Stomach (tissue), 9 donors: ENCODE measurements around the gene BPIFB6. TPM values are rescaled to one million over a fixed set of nuclear protein-coding genes. Genes with fewer than 3 reads are reported as not detected.

Experiments
- DNase-seq, 2 donors: peaks; one replicate each; pipeline versions ENCODE4 v3.0.0 to v3.0.0-alpha.2; 2013 to 2019
- H3K27ac ChIP-seq, 5 donors: fragments of 200-600 bp in 4 of 5; sonication (generic) in 4 of 5; one replicate each; pipeline ENCODE4 v1.5.1; 2013 to 2019; ENCODE audit warnings: mild to moderate bottlenecking in 1 of 5, moderate library complexity in 1 of 5
- H3K27me3 ChIP-seq, 3 donors: fragments of 200-600 bp; sonication (generic); one replicate each; pipeline ENCODE4 v1.5.1; 2017 to 2019; ENCODE audit warnings: mixed run types in 1 of 3
- H3K36me3 ChIP-seq, 4 donors: fragments of 200-600 bp; sonication (generic); 1 replicate in 3 of 4; 2 replicates in 1 of 4; pipeline ENCODE4 v1.5.1; 2016 to 2019
- H3K4me1 ChIP-seq, 4 donors: fragments of 200-600 bp; sonication (generic); one replicate each; pipeline ENCODE4 v1.5.1; 2016 to 2019
- H3K4me3 ChIP-seq, 4 donors: fragments of 200-600 bp; sonication (generic) in 3 of 4; one replicate each; pipeline ENCODE4 v1.5.1; 2016 to 2019; ENCODE audit warnings: mild to moderate bottlenecking in 1 of 4
- H3K9me3 ChIP-seq, 4 donors: fragments of 200-600 bp; sonication (generic); one replicate each; pipeline ENCODE4 v1.5.1; 2016 to 2019
- CTCF ChIP-seq, 7 experiments: fragments of 450-650 bp in 4 of 7; fragments of 200-600 bp in 3 of 7; sonication (generic) in 3 of 7; IDR thresholded peaks; one replicate each; pipeline ENCODE4 v1.5.1; 2016 to 2019; ENCODE audit warnings: antibody characterized with exemption in 7 of 7, control low read depth in 2 of 7, mild to moderate bottlenecking in 1 of 7
- EP300 ChIP-seq: sonication (generic); formaldehyde crosslinking; IDR thresholded peaks from one replicate; pipeline ENCODE4 v1.6.1; 2017; ENCODE audit warnings: antibody characterized with exemption
- POLR2A ChIP-seq, 4 donors: fragments of 450-650 bp; IDR thresholded peaks; one replicate each; pipeline ENCODE4 v1.6.1; 2016; ENCODE audit warnings: antibody characterized with exemption in 4 of 4, control low read depth in 2 of 4, mild to moderate bottlenecking in 1 of 4, moderate library complexity in 1 of 4
- POLR2AphosphoS5 ChIP-seq, 3 donors: sonication (generic); formaldehyde crosslinking; IDR thresholded peaks; one replicate each; pipeline ENCODE4 v1.6.1; 2016; ENCODE audit warnings: antibody characterized with exemption in 3 of 3
- WGBS, 5 donors: extraction: QIAGEN DNeasy Blood & Tissue Kit in 3 of 5; methylation state at CpG; one replicate each; pipeline versions ENCODE4 v1.1.5 to v1.1.7; 2013 to 2018; 5-methylcytosine and 5-hydroxymethylcytosine counted together
- intact Hi-C: fragments of 100-400 bp; cut with DNase I; formaldehyde crosslinking; loops from one replicate; pipeline ENCODE4 v1.15.1; 2023; ENCODE audit warnings: low total_unique reads
- polyA plus RNA-seq, 3 donors: library from polyadenylated mRNA; stranded (reverse); fragments of 200-250 nt; gene quantifications; one replicate each; pipeline ENCODE4 v1.2.3, GENCODE V29; 2013
- total RNA-seq, 5 donors: library from RNA; depleted of rRNA; stranded (reverse); fragments of >200 nt; gene quantifications; one replicate each; pipeline versions ENCODE4 v1.1.0 to v1.2.3, GENCODE V29; 2014 to 2016
- donor health status: healthy with polysubstance abuse.
- donor health status: Bipolar disorder and iron deficiency.
- donor health status: healthy.

The BPIFB6 gene
- total and polyA plus RNA-seq, 8 donors, result not detected

DNA sequence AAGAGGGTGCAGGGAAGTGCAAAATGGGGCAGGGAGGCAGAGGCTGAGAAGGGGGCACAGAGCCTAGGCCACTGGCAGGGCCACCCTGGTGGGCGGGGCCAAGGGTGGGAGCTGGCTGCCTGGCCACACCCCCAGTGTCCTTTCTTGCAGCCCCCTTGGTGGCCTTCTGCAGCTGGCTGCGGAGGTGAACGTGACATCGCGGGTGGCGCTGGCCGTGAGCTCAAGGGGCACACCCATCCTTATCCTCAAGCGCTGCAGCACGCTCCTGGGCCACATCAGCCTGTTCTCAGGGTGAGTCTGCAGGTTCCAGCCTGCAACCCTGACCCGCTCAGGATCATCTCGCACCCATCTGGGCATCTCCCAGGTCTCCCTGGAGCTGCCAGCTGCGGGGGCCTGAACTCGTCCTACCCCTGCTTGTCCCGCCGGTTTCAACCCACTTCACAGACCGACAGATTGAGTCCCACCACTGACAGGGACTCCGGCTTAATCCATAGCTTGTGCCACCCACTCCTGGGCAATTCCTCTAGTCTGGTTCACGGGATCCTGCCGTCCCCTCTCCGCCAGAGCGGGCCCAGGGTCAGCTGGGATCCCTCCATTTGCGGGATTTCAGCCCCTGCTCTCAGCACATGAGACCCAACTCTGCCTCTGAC is 28.4 kb downstream of the BPIFB6 start:
- no peak for TF ChIP-seq POLR2A (IDR thresholded peaks at IDR 0.05)
- TF ChIP-seq POLR2AphosphoS5 (IDR thresholded peaks at IDR 0.05), result no peak
- TF ChIP-seq CTCF (IDR thresholded peaks at IDR 0.05), result no peak
- TF ChIP-seq EP300, result no peak
- Histone ChIP-seq H3K36me3 (no peaks in the 10 kb centered on the region), H3K4me1 (no peaks in the 10 kb centered on the region), H3K9me3 (no peaks in the 10 kb centered on the region), H3K27ac (no peak overlapping the region), H3K27me3 (peaks cover 0 to 6% (median 0%) of the 10 kb centered on the region in 3 donors), H3K4me3 (no peak overlapping the region)
- intact Hi-C loops, result no loop called here
- no peak for DNase-seq
- 79 to 92% (median 83%) methylated on average over 13 to 22 of the region's 22 CpGs for WGBS, 5 donors

- H3K36me3 ChIP-seq, result no peaks in the 10 kb centered on the region
- 80 to 90% (median 86%) methylated on average over 7 to 14 of the region's 14 CpGs for WGBS, 5 donors
- H3K27me3 ChIP-seq, result no peaks in the 10 kb centered on the region
- DNase-seq, result no peak
- no peak overlapping the region for H3K4me3 ChIP-seq
- TF ChIP-seq CTCF (IDR thresholded peaks at IDR 0.05), result no peak
- no peak for TF ChIP-seq POLR2AphosphoS5 (IDR thresholded peaks at IDR 0.05)
- TF ChIP-seq POLR2A (IDR thresholded peaks at IDR 0.05), result no peak
- TF ChIP-seq EP300, result no peak
- no peak overlapping the region for H3K27ac ChIP-seq
- no peaks in the 10 kb centered on the region for H3K9me3 ChIP-seq
- intact Hi-C loops, result no loop called here
- H3K4me1 ChIP-seq, result no peaks in the 10 kb centered on the region
These were observed 30.2 kb downstream of the BPIFB6 start for GRCh38 chr20:33061658-33062028.

GRCh38 chr20:33062105-33062824 is 30.8 kb downstream of the BPIFB6 start:
- Histone ChIP-seq H3K27me3 (no peaks in the 10 kb centered on the region), H3K9me3 (no peaks in the 10 kb centered on the region), H3K27ac (no peak overlapping the region), H3K4me1 (no peaks in the 10 kb centered on the region), H3K4me3 (no peak overlapping the region), H3K36me3 (no peaks in the 10 kb centered on the region)
- no peak for TF ChIP-seq POLR2A (IDR thresholded peaks at IDR 0.05)
- TF ChIP-seq CTCF (IDR thresholded peaks at IDR 0.05), result no peak
- TF ChIP-seq POLR2AphosphoS5 (IDR thresholded peaks at IDR 0.05), result no peak
- no peak for TF ChIP-seq EP300
- DNase-seq, result no peak
- intact Hi-C loops, result no loop called here
- WGBS, 5 donors, result 48 to 58% (median 53%) methylated on average over 9 of the region's 9 CpGs

DNA sequence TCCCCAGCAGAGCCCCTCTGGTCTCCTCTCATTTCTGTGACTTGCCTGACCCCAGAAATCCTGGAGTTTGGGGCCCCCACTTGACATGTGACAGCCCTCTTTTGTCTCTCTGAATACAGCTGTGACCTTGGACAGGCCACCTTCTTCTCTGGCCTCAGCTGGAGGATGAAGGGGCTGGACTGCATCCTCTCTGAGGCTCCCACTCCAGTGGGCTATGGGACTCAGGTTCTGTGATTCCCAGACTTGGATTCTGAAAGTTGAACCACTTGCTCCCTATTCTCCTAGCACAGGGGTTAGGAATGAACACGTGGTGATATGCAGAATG is 31.3 kb downstream of the BPIFB6 start:
- H3K27me3 ChIP-seq, result no peaks in the 10 kb centered on the region
- 67 to 80% (median 73%) methylated on average over 1 of the region's 1 CpG for WGBS, 5 donors
- H3K27ac ChIP-seq, result no peak overlapping the region
- no peak overlapping the region for H3K4me3 ChIP-seq
- DNase-seq, result no peak
- intact Hi-C loops, result no loop called here
- no peaks in the 10 kb centered on the region for H3K9me3 ChIP-seq
- TF ChIP-seq POLR2A (IDR thresholded peaks at IDR 0.05) (no peak), EP300 (no peak), CTCF (IDR thresholded peaks at IDR 0.05) (no peak), POLR2AphosphoS5 (IDR thresholded peaks at IDR 0.05) (no peak)
- no peaks in the 10 kb centered on the region for H3K36me3 ChIP-seq
- no peaks in the 10 kb centered on the region for H3K4me1 ChIP-seq
